SK-N-SH treated with all-trans-retinoic acid at 6 μM for 48 hours (cell line): ENCODE data around the gene TRPV3.
A peak's percentile ranks its signal among the peaks of the same experiment; 100 is the strongest.

Experiments used
- ATAC-seq: fragments of 200-7000 bp; cut with Tn5 transposase; 3 replicates; pipeline ENCODE4 v1.9.1; 2020; ENCODE audit warnings: mild to moderate bottlenecking, moderate library complexity
- BACH2 ChIP-seq: fragments of 250-450 bp; sonication (Bioruptor Pico); IDR thresholded peaks from 2 replicates; pipeline ENCODE4 v1.9.0; 2021; ENCODE audit warnings: mild to moderate bottlenecking, borderline replicate concordance
- CREB5 ChIP-seq: fragments of 250-450 bp; sonication (Bioruptor Pico); IDR thresholded peaks from 2 replicates; pipeline ENCODE4 v1.5.1; 2020; ENCODE audit warnings: low read depth, mild to moderate bottlenecking, moderate library complexity
- CSDC2 ChIP-seq: fragments of 250-450 bp; sonication (Bioruptor Pico); IDR thresholded peaks from 2 replicates; pipeline ENCODE4 v1.5.0; 2020; ENCODE audit warnings: mild to moderate bottlenecking, moderate library complexity
- ESRRG ChIP-seq: fragments of 250-450 bp; sonication (Bioruptor Pico); IDR thresholded peaks from 2 replicates; pipeline ENCODE4 v1.6.1; 2021; ENCODE audit warnings: mild to moderate bottlenecking
- GLIS3 ChIP-seq: fragments of 250-450 bp; sonication (Bioruptor Pico); IDR thresholded peaks from 2 replicates; pipeline ENCODE4 v1.5.0; 2020; ENCODE audit warnings: mild to moderate bottlenecking, moderate library complexity
- ISL1 ChIP-seq: fragments of 250-450 bp; sonication (Bioruptor Pico); IDR thresholded peaks from 2 replicates; pipeline ENCODE4 v2.1.2; 2022; ENCODE audit warnings: mild to moderate bottlenecking, moderate library complexity
- OSR1 ChIP-seq: fragments of 250-450 bp; sonication (Bioruptor Pico); IDR thresholded peaks from 2 replicates; pipeline ENCODE4 v1.8.0; 2022; ENCODE audit warnings: moderate library complexity, mild to moderate bottlenecking, inconsistent platforms
- PATZ1 ChIP-seq: fragments of 250-450 bp; sonication (Bioruptor Pico); IDR thresholded peaks from 2 replicates; pipeline ENCODE4 v1.8.0; 2020; ENCODE audit warnings: mild to moderate bottlenecking, moderate library complexity, borderline replicate concordance
- POU6F1 ChIP-seq: fragments of 250-450 bp; sonication (Bioruptor Pico); IDR thresholded peaks from 2 replicates; pipeline ENCODE4 v1.8.0; 2021; ENCODE audit warnings: low read depth, mild to moderate bottlenecking, moderate library complexity, borderline replicate concordance
- PPARA ChIP-seq: fragments of 250-450 bp; sonication (Bioruptor Pico); IDR thresholded peaks from 2 replicates; pipeline ENCODE4 v1.5.0; 2020; ENCODE audit warnings: mild to moderate bottlenecking, borderline replicate concordance
- RARB ChIP-seq: fragments of 250-450 bp; sonication (Bioruptor Pico); IDR thresholded peaks from 2 replicates; pipeline ENCODE4 v1.8.0; 2021; ENCODE audit warnings: mild to moderate bottlenecking, moderate library complexity
- SNAI2 ChIP-seq: fragments of 250-450 bp; sonication (Bioruptor Pico); IDR thresholded peaks from 2 replicates; pipeline ENCODE4 v1.5.0; 2020; ENCODE audit warnings: mild to moderate bottlenecking, moderate library complexity
- TCF4 ChIP-seq: fragments of 250-450 bp; sonication (Bioruptor Pico); IDR thresholded peaks from 2 replicates; pipeline ENCODE4 v1.8.0; 2021; ENCODE audit warnings: mild to moderate bottlenecking, moderate library complexity, borderline replicate concordance
- TOX ChIP-seq: fragments of 250-450 bp; sonication (Bioruptor Pico); IDR thresholded peaks from 2 replicates; pipeline ENCODE4 v1.8.0; 2021; ENCODE audit warnings: mild to moderate bottlenecking, moderate library complexity, borderline replicate concordance
- TSHZ2 ChIP-seq: fragments of 250-450 bp; sonication (Bioruptor Pico); IDR thresholded peaks from 2 replicates; pipeline ENCODE4 v1.5.0; 2020; ENCODE audit warnings: mild to moderate bottlenecking, moderate library complexity
- ZC3H10 ChIP-seq: fragments of 250-450 bp; sonication (Bioruptor Pico); IDR thresholded peaks from 2 replicates; pipeline ENCODE4 v1.5.1; 2021; ENCODE audit warnings: mild to moderate bottlenecking, moderate library complexity
- ZFP3 ChIP-seq: fragments of 250-450 bp; sonication (Bioruptor Pico); IDR thresholded peaks from 2 replicates; pipeline ENCODE4 v1.5.0; 2020; ENCODE audit warnings: mild to moderate bottlenecking, moderate library complexity
- ZFP30 ChIP-seq: fragments of 450-650 bp; formaldehyde crosslinking; IDR thresholded peaks from 2 replicates; pipeline ENCODE4 v1.5.0; 2022; ENCODE audit warnings: mild to moderate bottlenecking, moderate library complexity
- ZNF565 ChIP-seq: fragments of 450-650 bp; formaldehyde crosslinking; conservative IDR thresholded peaks from 2 replicates; pipeline ENCODE4 v1.5.0; 2020; ENCODE audit warnings: low read depth, mild to moderate bottlenecking, moderate library complexity
- ZNF70 ChIP-seq: fragments of 450-650 bp; formaldehyde crosslinking; IDR thresholded peaks from 2 replicates; pipeline ENCODE4 v1.5.0; 2020; ENCODE audit warnings: mild to moderate bottlenecking, moderate library complexity

Gene TRPV3

GRCh38 chr17:3551189-3551588, 6.4 kb downstream of the TRPV3 start:
- TF ChIP-seq ZC3H10 = no peak
- no peak for TF ChIP-seq CSDC2 (CRISPR knock-in tag)
- no peak for TF ChIP-seq PATZ1
- TF ChIP-seq TCF4 (CRISPR knock-in tag) = no peak
- TF ChIP-seq GLIS3 (CRISPR knock-in tag) = no peak
- TF ChIP-seq RARB (CRISPR knock-in tag) = no peak
- TF ChIP-seq CREB5 (CRISPR knock-in tag) = no peak
- peak; percentile 55; the same call in 2 of the 3 replicates for ATAC-seq

GRCh38 chr17:3549610-3550162, 7.9 kb downstream of the TRPV3 start:
- TF ChIP-seq POU6F1 (CRISPR knock-in tag) = no peak
- no peak for TF ChIP-seq SNAI2 (CRISPR knock-in tag)
- TF ChIP-seq ZNF70 (CRISPR knock-in tag) = no peak
- no peak for TF ChIP-seq ESRRG
- TF ChIP-seq ZFP3 (CRISPR knock-in tag) = no peak
- no peak for ATAC-seq

- no peak for TF ChIP-seq PPARA
- no peak for TF ChIP-seq ZFP3 (CRISPR knock-in tag)
- TF ChIP-seq GLIS3 (CRISPR knock-in tag) = no peak
- ATAC-seq = no peak
These were observed 10.0 kb downstream of the TRPV3 start for GRCh38 chr17:3547628-3548027.

- no peak for ATAC-seq
- TF ChIP-seq ESRRG (no peak), CSDC2 (CRISPR knock-in tag) (no peak), TSHZ2 (no peak), RARB (CRISPR knock-in tag) (no peak), SNAI2 (CRISPR knock-in tag) (no peak), CREB5 (CRISPR knock-in tag) (no peak), PATZ1 (no peak), ZFP3 (CRISPR knock-in tag) (no peak), TCF4 (CRISPR knock-in tag) (no peak), ZNF565 (CRISPR knock-in tag) (no peak), GLIS3 (CRISPR knock-in tag) (no peak), BACH2 (CRISPR knock-in tag) (no peak), TOX (CRISPR knock-in tag) (no peak), ISL1 (CRISPR knock-in tag) (no peak), ZC3H10 (no peak), OSR1 (CRISPR knock-in tag) (no peak), ZFP30 (CRISPR knock-in tag) (no peak), PPARA (no peak), ZNF70 (CRISPR knock-in tag) (no peak)
These were observed 10.6 kb downstream of the TRPV3 start for GRCh38 chr17:3546997-3547396.
